ENCODE results near the gene RFX2.
"Not testable (repeated sequence)": the region's sequence is repeated elsewhere in the genome, so short reads cannot be mapped to it uniquely, and the experiment has no call there.

Gene RFX2

GRCh38 chr19:6106643-6107294 lies 3.5 kb downstream of the RFX2 start:
- H3K27ac ChIP-seq = peak overlapping the region in 1 of 21 experiments; percentile 44

GRCh38 chr19:6105444-6105843 lies 4.9 kb downstream of the RFX2 start:
- peak overlapping the region in 7 of 21 experiments; percentile 7 to 72 (median 44) for H3K27ac ChIP-seq

More at GRCh38 chr19:6106643-6107294, 3.5 kb downstream of the RFX2 start:
- not testable (repeated sequence) for H3K4me3 ChIP-seq

DNA sequence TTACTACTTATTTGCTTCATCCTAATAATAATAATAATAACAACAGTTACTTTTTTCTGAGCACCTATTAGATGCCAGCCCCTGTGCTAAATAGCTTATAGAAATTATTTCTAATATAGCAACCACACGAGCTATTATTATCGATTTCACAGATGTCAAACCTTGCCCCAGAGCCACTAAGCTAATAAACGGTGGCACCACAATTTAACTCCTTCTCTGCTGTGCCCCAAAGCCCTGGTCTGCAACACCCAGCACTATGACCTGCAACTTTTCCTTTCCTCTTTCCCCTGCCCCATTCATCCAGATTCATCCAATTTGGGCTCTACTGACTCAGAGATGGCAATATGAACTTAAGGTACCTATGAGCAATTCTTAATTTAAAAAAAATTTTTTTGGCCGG lies 6.4 kb downstream of the RFX2 start:
- Histone ChIP-seq H3K27ac (peak overlapping the region in 15 of 21 experiments; percentile 4 to 80 (median 29)), H3K4me3 (no peak overlapping the region)

More at GRCh38 chr19:6105444-6105843, 4.9 kb downstream of the RFX2 start:
- no peak overlapping the region for H3K4me3 ChIP-seq

- H3K4me3 ChIP-seq = no peak overlapping the region
- peak overlapping the region in 17 of 21 experiments; percentile 1 to 80 (median 51) for H3K27ac ChIP-seq
Measured at GRCh38 chr19:6103217-6103644, 7.1 kb downstream of the RFX2 start.

GRCh38 chr19:6101991-6102390 lies 8.3 kb downstream of the RFX2 start:
- Histone ChIP-seq H3K27ac (peak overlapping the region in 8 of 21 experiments; percentile 38 to 73 (median 60)), H3K4me3 (no peak overlapping the region)

DNA sequence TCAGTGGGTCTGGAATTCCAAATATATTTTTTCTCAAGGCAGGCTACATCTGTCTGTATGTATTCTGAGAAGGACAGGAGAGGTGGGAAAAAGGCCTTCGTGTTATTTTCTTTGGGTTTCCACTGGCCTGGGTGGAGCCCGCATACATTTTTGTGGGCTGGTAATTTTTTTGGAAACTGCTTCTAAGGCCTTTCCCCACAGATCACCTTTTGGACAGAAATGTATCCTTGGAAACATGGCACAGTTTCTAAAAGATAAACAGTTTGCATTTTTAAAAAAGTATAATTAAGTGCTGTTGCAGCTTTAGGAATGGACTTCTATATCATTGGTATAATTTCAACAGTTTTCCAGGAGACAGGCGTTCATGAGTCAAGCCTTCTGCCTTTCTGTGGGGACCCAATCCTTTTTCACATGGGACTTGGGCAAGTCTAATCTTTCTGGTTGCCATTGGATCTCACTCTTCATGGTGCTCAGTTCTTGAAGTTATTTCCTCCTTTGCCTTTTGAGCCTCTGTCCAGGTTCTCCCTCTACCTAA lies 8.9 kb downstream of the RFX2 start:
- Histone ChIP-seq H3K4me3 (no peak overlapping the region), H3K27ac (peak overlapping the region in 5 of 21 experiments; percentile 37 to 76 (median 63))

DNA sequence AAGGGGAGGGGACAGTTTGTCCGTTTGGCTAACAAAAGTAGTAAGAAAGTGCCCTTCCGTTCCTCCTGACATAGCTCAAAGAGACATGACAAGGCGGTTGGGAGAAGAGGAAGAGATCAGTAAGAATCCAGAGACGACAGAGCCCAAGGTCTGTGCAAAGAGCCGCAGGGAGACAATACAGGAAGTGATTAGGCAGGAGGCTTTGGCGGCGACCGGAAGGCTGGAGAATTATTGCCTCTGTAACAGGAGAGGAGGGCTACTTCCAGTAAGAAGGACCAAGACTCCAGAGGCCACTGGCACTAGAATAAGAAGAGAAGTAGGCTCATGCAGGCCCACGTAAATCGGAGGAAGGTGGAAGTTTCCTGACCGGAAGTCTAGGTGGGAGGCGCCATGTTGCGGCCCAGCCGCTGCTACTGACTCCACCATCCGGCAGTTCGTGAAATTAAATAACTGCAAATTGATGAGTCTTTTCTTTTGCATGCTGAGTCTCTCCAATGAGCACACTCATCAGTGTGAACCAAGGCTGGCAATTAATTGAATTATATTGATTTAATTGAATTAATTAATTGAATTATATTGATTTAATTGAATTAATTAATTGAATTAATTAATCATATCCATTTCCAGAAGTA lies 9.9 kb downstream of the RFX2 start:
- H3K4me3 ChIP-seq = peak overlapping the region in 1 of 7 experiments; percentile 3

GRCh38 chr19:6099599-6099998 lies 10.7 kb downstream of the RFX2 start:
- Histone ChIP-seq H3K4me3 (no peak overlapping the region), H3K27ac (peak overlapping the region in 18 of 21 experiments; percentile 5 to 76 (median 63))

More for the DNA sequence above, 9.9 kb downstream of the RFX2 start:
- peak overlapping the region in 20 of 21 experiments; percentile 5 to 76 (median 62) for H3K27ac ChIP-seq

DNA sequence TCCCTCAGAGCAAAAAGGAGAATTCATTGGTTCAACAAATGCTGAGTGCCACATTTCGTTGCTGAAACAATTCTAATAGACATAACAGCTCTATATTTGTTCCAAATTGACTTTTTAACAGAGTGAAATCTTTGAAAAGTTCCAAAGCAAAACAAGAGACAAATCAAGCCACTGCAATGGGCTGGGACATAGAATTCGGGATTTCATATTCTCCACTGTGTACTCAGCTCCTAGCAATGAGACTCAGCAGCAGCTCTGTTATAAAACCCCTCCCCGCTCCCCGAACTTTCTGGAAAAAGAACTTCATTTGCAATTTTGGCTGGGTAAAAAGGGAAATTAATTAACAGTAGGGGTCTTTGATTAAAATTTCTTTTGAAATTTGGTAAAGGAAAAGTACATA lies 11.3 kb downstream of the RFX2 start:
- Histone ChIP-seq H3K4me3 (no peak overlapping the region), H3K27ac (peak overlapping the region in 10 of 21 experiments; percentile 5 to 76 (median 42))

GRCh38 chr19:6098574-6098973 lies 11.7 kb downstream of the RFX2 start:
- Histone ChIP-seq H3K4me3 (no peak overlapping the region), H3K27ac (peak overlapping the region in 9 of 21 experiments; percentile 2 to 75 (median 34))

GRCh38 chr19:6097911-6098310 lies 12.4 kb downstream of the RFX2 start:
- peak overlapping the region in 3 of 21 experiments; percentile 2 to 58 (median 19) for H3K27ac ChIP-seq
- no peak overlapping the region for H3K4me3 ChIP-seq

DNA sequence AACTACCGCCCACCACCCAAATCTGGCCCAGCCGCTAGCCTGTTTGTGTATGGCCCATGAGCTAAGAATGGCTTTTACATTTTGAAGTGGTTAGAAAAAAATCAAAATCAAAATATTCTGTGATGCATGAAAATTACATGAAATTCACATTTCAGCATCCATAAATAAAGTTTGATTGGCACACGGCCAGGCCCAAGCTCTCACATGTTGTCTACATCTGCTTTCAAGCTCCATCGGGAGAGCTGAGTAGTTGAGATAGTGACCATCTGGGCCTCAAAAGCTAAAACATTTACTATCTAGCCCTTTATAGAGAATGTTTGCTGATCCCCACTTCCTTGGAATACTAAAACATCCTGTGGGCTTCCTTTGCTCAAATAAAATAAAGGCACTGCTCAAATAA lies 14.5 kb downstream of the RFX2 start:
- Histone ChIP-seq H3K4me3 (no peak overlapping the region), H3K27ac (no peak overlapping the region)

GRCh38 chr19:6092329-6093286 lies 17.7 kb downstream of the RFX2 start:
- H3K4me3 ChIP-seq = peak overlapping the region in 4 of 7 experiments; percentile 3 to 28 (median 8)
- H3K27ac ChIP-seq = peak overlapping the region in 19 of 21 experiments; percentile 65 to 92 (median 83)

GRCh38 chr19:6091771-6092291 lies 18.5 kb downstream of the RFX2 start:
- peak overlapping the region in 19 of 21 experiments; percentile 65 to 92 (median 83) for H3K27ac ChIP-seq
- peak overlapping the region in 4 of 7 experiments; percentile 3 to 28 (median 6) for H3K4me3 ChIP-seq

DNA sequence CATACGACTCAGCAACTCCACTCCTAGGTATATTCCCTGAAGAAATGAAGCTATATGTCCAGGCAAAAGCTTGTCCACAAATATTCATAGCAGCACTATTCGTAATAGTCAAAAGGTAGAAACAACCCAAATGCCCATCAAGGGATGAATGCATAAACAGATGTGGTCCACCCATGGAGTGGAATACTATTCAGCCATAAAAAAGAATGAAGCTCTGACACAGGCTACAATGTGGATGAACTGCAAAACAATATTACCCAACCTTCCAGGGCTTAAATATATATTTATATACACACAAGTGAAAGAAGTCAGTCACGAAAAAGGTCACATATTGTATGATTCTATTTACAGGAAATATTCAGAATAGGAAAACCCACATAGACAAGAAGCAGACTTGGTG lies 19.7 kb downstream of the RFX2 start:
- Histone ChIP-seq H3K27ac (peak overlapping the region in 8 of 21 experiments; percentile 26 to 92 (median 86)), H3K4me3 (no peak overlapping the region)

DNA sequence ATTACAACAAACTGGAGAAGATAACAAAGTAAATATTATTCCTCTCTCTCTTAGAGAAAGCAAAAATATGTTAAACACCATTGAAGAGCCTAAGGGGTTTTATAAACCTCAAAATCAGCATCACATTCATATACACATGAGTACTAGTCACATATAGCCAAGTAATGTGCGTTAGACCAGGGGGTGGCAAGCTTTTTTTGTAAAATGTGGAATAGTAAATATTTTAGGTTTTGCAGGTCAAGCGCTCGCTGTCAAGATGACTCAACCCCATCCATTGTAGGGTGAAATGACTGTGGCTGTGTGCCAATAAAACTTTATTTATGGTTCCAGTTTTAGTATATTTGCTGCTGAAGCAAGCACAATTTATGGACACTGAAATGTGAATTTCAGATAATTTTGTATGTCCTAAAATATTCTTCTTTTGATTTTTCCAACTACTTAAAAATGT lies 21.7 kb downstream of the RFX2 start:
- H3K27ac ChIP-seq = peak overlapping the region in 19 of 21 experiments; percentile 34 to 92 (median 79)
- no peak overlapping the region for H3K4me3 ChIP-seq

DNA sequence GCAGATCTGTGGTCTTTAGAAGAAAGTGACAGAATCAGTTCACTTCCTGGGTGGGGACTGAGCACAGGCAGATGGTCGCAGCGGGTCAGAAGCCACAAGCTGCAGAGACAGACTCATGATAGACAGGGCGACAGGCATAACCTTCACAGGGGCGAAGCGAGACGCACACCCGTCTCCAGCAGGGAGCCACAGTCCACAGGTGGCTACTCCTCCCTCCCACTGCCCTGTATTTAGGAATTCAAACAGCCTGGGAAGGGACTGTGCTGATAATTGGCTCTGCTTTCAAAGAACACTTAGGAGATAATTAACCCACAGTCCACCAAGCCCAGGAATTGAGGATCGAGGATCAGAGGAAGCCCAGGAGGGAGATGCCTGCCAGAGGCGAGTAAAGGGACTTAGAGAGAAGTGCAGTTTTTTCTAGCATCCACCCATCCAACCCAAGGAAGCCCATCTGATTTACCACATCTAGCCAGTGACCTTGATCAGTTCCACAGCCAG lies 23.2 kb downstream of the RFX2 start:
- H3K27ac ChIP-seq = peak overlapping the region in 19 of 21 experiments; percentile 41 to 92 (median 79)
- no peak overlapping the region for H3K4me3 ChIP-seq

DNA sequence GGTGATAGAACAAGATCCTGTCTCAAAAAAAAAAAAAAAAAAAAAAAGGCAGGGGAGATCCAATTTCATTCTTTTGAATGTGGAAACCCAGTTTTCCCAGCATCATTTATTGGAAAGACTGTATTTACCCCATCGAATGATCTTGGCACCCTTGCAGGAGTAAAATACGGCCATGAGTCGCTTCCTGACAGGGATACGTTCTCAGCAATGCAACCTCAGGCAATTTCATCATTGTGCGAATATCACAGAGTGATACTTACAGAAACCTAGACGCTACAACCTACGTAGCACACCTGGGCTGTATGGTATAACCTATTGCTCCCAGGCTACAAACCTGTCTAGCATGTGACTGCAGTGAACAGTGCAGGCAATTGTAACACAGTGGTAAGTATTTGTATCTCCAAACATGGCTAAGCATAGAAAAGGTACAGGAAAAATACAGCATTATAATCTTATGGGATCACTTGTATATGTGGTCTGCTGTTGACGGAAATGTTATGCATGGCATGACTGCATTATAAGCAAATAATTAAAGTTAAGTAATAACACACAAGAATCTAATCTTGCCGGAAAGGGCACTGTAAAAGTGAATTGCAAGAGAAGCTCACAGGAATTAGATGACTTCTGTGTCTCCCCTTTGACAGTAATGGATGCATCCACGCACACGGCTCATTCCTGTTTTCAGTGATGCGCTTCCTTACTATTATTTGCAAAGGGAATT lies 24.1 kb downstream of the RFX2 start:
- Histone ChIP-seq H3K4me3 (no peak overlapping the region), H3K27ac (peak overlapping the region in 16 of 21 experiments; percentile 41 to 92 (median 79))
